ENCODE data around the gene FBLN1. TPM values are rescaled to one million over a fixed set of nuclear protein-coding genes. Genes with fewer than 3 reads are reported as not detected.

FBLN1 gene
- total RNA-seq, 1 experiment from 2014 or later = 183 TPM

DNA sequence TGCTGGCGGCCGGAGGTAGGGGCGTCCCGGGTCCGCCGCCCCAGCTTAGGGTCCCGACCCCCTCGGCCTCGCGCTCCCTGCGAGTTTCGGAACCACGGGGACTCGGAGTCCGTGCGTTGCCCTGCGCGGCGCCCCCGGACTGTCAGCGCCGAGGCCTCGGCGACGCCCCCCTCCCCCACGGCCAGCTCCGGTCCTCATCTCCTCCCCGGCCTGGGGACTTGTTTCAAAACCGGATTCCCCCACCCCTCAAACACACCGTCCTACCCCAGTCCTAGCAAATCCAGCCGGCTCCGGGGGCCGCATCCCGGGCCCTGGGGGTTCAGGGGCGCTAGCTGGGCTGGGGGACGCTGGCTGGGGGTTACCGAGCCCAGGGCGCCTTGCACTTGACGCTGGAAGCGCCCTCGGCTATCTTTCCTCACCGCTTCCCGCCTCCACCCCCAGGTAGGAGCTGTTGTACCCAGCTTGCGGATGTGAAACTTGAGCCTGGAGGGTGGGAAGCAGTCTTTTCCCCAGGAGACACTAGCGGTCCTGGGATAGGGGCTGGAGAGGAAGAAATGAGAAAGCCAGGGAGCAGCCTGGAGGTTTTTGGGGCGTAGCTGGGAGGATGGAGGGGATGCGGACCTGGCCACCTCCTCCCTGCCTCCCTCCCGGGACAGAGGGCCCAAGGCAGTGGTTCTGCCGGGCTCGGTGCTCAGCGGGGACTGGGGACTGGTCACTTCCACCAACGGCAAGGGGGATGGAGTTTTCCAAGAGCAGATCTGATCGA is 550 bp downstream of the FBLN1 start (continued):
- TF ChIP-seq, protein P1, sequence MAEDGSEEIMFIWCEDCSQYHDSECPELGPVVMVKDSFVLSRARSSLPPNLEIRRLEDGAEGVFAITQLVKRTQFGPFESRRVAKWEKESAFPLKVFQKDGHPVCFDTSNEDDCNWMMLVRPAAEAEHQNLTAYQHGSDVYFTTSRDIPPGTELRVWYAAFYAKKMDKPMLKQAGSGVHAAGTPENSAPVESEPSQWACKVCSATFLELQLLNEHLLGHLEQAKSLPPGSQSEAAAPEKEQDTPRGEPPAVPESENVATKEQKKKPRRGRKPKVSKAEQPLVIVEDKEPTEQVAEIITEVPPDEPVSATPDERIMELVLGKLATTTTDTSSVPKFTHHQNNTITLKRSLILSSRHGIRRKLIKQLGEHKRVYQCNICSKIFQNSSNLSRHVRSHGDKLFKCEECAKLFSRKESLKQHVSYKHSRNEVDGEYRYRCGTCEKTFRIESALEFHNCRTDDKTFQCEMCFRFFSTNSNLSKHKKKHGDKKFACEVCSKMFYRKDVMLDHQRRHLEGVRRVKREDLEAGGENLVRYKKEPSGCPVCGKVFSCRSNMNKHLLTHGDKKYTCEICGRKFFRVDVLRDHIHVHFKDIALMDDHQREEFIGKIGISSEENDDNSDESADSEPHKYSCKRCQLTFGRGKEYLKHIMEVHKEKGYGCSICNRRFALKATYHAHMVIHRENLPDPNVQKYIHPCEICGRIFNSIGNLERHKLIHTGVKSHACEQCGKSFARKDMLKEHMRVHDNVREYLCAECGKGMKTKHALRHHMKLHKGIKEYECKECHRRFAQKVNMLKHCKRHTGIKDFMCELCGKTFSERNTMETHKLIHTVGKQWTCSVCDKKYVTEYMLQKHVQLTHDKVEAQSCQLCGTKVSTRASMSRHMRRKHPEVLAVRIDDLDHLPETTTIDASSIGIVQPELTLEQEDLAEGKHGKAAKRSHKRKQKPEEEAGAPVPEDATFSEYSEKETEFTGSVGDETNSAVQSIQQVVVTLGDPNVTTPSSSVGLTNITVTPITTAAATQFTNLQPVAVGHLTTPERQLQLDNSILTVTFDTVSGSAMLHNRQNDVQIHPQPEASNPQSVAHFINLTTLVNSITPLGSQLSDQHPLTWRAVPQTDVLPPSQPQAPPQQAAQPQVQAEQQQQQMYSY (CRISPR knock-in tag; IDR thresholded peaks at IDR 0.05) = no peak
- TF ChIP-seq ZNF138 (CRISPR knock-in tag; conservative IDR thresholded peaks at IDR 0.05) = no peak

DNA sequence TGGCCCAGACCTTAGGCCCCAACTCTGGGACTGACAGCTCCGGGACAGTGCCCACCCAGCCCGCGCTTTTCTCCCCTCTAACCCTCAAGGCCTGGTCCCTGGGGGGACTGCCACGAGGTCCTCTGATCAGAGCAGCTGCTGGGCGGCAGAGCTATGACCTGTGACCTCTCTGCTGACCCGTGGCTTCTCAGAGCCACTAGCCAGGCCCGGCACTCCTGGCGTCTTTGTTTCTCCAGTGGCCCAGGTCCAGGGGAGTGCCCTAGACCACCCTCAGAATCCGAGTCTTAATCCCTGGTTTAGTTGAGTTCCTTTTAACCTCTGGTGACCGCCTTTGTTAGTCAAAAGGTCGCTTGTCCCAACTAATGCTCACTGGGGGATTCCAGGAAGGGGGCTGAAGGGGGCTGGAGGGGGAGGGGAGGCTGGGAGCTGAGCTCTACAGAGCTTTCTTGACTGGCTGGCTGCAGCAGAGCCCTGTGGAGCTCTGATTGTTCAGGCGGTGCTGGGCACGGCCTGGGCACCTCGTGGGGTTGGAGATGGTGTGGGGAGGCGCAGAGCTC is 1.2 kb downstream of the FBLN1 start:
- Mint-ChIP-seq H3K4me1 (peaks cover 53% of the 10 kb centered on the region), H3K9me3 (no peaks in the 10 kb centered on the region), H3K36me3 (peaks cover 2% of the 10 kb centered on the region), H3K4me3 (peak overlapping the region; percentile 89), H3K27me3 (ENCODE audit: low read depth) (no peaks in the 10 kb centered on the region; the same call in 1 of the 2 replicates), H3K27ac (peak overlapping the region; percentile 98)
- POLR2A ChIA-PET = interaction anchor here (0.6 to 1.0 kb wide), 4 partner anchors 12 to 743 kb away, joined by 3 to 4 read pairs (median 3); no protein-coding TSS in a partner anchor
- CTCF ChIA-PET = interaction anchor here (0.6 to 2.5 kb wide), 12 partner anchors 12 to 219 kb away, joined by 3 to 14 read pairs (median 4); partner anchors contain the start of gene UPK3A
- TF ChIP-seq TEAD1 (CRISPR knock-in tag; IDR thresholded peaks at IDR 0.05) (peak; percentile 41; the same call in 1 of the 2 replicates), CREM (CRISPR knock-in tag; IDR thresholded peaks at IDR 0.05) (no peak), FOXK1 (CRISPR knock-in tag; IDR thresholded peaks at IDR 0.05) (0 out of 2 replicates have a peak, but pooled peaks have one; percentile 28)
- DNase-seq (ENCODE audit: low spot score) = peak; percentile 46
- ATAC-seq = peak; percentile 27

DNA sequence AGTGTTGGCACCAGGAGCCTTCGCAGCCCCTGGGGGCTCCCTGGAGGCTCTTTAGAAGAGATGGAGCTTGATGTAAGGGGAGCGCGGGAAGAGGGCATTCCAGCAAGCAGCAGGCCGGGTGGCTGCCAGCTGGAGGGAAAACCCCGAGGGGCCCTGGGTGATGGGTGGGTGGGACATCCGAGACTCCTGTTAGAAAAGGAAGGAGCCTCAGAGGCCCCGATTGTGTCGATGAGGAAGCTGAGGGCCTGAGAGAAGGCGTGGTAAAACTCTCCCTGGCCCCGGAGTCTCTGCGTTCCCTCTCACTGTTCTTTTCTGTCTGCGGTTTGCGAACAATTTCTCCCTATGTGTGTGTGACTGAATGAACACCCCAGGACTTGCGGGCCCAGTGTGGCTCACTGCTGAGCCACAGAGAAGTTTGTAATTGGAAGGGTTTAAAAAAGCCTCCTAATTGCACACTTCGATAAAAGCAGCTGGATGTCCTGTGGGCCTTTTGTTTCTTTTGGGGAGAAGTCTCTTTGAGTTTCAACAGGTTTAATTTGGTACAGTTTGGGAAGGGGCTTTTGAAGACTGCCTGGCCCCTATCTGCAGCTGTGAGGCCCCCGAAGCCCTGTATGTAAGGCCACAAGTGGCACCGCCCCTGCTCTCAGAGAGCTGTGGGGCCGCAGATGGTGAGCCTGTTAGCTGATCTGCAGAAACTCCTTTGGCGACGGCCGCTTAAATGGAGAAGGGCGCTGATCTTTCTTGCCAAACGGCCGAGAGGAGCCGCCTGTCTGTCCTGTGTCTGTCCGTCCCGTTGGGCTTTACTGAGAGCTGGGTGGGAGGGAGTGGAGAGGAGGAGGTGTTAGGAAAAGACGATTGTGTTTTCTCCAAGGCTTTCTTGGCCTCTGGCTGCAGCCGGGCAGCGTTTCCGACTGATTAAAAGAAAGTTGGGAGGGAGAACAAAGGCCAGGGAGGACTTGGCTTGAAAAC is 2.0 kb downstream of the FBLN1 start:
- peaks cover 2% of the 10 kb centered on the region for H3K36me3 Mint-ChIP-seq
- peak overlapping the region; percentile 98 for H3K27ac Mint-ChIP-seq
- CTCF ChIA-PET = interaction anchor here (0.6 to 2.5 kb wide), 10 partner anchors 11 to 220 kb away, joined by 3 to 14 read pairs (median 3); partner anchors contain the start of gene UPK3A
- peaks cover 60% of the 10 kb centered on the region for H3K4me1 Mint-ChIP-seq
- H3K9me3 Mint-ChIP-seq = no peaks in the 10 kb centered on the region
- POLR2A ChIA-PET = interaction anchor here (0.6 kb wide), 2 partner anchors 183 to 744 kb away, joined by 3 read pairs; no protein-coding TSS in a partner anchor
- H3K27me3 Mint-ChIP-seq (ENCODE audit: low read depth) = no peaks in the 10 kb centered on the region; the same call in 1 of the 2 replicates
- peak overlapping the region; percentile 89 for H3K4me3 Mint-ChIP-seq
- DNase-seq (ENCODE audit: low spot score) (peak; percentile 40), ATAC-seq (no peak)
- TF ChIP-seq, protein P2, sequence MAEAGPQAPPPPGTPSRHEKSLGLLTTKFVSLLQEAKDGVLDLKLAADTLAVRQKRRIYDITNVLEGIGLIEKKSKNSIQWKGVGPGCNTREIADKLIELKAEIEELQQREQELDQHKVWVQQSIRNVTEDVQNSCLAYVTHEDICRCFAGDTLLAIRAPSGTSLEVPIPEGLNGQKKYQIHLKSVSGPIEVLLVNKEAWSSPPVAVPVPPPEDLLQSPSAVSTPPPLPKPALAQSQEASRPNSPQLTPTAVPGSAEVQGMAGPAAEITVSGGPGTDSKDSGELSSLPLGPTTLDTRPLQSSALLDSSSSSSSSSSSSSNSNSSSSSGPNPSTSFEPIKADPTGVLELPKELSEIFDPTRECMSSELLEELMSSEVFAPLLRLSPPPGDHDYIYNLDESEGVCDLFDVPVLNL (CRISPR knock-in tag; IDR thresholded peaks at IDR 0.05; ENCODE audit: borderline replicate concordance, low read depth) = no peak
- TF ChIP-seq, protein P3, sequence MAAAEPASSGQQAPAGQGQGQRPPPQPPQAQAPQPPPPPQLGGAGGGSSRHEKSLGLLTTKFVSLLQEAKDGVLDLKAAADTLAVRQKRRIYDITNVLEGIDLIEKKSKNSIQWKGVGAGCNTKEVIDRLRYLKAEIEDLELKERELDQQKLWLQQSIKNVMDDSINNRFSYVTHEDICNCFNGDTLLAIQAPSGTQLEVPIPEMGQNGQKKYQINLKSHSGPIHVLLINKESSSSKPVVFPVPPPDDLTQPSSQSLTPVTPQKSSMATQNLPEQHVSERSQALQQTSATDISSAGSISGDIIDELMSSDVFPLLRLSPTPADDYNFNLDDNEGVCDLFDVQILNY (CRISPR knock-in tag; IDR thresholded peaks at IDR 0.05) = no peak
- TF ChIP-seq OVOL2 (CRISPR knock-in tag; IDR thresholded peaks at IDR 0.05; ENCODE audit: borderline replicate concordance) (no peak), ZNF263 (CRISPR knock-in tag; IDR thresholded peaks at IDR 0.05; ENCODE audit: low read depth) (no peak), ESRRA (CRISPR knock-in tag; IDR thresholded peaks at IDR 0.05; ENCODE audit: borderline replicate concordance) (no peak)
- TF ChIP-seq, protein P4, sequence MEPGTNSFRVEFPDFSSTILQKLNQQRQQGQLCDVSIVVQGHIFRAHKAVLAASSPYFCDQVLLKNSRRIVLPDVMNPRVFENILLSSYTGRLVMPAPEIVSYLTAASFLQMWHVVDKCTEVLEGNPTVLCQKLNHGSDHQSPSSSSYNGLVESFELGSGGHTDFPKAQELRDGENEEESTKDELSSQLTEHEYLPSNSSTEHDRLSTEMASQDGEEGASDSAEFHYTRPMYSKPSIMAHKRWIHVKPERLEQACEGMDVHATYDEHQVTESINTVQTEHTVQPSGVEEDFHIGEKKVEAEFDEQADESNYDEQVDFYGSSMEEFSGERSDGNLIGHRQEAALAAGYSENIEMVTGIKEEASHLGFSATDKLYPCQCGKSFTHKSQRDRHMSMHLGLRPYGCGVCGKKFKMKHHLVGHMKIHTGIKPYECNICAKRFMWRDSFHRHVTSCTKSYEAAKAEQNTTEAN (CRISPR knock-in tag; IDR thresholded peaks at IDR 0.05) = no peak
- TF ChIP-seq, protein P5, sequence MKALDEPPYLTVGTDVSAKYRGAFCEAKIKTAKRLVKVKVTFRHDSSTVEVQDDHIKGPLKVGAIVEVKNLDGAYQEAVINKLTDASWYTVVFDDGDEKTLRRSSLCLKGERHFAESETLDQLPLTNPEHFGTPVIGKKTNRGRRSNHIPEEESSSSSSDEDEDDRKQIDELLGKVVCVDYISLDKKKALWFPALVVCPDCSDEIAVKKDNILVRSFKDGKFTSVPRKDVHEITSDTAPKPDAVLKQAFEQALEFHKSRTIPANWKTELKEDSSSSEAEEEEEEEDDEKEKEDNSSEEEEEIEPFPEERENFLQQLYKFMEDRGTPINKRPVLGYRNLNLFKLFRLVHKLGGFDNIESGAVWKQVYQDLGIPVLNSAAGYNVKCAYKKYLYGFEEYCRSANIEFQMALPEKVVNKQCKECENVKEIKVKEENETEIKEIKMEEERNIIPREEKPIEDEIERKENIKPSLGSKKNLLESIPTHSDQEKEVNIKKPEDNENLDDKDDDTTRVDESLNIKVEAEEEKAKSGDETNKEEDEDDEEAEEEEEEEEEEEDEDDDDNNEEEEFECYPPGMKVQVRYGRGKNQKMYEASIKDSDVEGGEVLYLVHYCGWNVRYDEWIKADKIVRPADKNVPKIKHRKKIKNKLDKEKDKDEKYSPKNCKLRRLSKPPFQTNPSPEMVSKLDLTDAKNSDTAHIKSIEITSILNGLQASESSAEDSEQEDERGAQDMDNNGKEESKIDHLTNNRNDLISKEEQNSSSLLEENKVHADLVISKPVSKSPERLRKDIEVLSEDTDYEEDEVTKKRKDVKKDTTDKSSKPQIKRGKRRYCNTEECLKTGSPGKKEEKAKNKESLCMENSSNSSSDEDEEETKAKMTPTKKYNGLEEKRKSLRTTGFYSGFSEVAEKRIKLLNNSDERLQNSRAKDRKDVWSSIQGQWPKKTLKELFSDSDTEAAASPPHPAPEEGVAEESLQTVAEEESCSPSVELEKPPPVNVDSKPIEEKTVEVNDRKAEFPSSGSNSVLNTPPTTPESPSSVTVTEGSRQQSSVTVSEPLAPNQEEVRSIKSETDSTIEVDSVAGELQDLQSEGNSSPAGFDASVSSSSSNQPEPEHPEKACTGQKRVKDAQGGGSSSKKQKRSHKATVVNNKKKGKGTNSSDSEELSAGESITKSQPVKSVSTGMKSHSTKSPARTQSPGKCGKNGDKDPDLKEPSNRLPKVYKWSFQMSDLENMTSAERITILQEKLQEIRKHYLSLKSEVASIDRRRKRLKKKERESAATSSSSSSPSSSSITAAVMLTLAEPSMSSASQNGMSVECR (CRISPR knock-in tag; IDR thresholded peaks at IDR 0.05; ENCODE audit: borderline replicate concordance) = no peak
- TF ChIP-seq, protein P6, sequence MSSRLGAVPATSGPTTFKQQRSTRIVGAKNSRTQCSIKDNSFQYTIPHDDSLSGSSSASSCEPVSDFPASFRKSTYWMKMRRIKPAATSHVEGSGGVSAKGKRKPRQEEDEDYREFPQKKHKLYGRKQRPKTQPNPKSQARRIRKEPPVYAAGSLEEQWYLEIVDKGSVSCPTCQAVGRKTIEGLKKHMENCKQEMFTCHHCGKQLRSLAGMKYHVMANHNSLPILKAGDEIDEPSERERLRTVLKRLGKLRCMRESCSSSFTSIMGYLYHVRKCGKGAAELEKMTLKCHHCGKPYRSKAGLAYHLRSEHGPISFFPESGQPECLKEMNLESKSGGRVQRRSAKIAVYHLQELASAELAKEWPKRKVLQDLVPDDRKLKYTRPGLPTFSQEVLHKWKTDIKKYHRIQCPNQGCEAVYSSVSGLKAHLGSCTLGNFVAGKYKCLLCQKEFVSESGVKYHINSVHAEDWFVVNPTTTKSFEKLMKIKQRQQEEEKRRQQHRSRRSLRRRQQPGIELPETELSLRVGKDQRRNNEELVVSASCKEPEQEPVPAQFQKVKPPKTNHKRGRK (CRISPR knock-in tag; IDR thresholded peaks at IDR 0.05; ENCODE audit: borderline replicate concordance) = no peak
